ENCODE measurements around the gene PRKN. TPM values are rescaled to one million over a fixed set of nuclear protein-coding genes. Genes with fewer than 3 reads are reported as not detected.

The PRKN gene
- total and polyA plus RNA-seq, 2 experiments from 2014 or later = 0.10 to 0.84 TPM

DNA sequence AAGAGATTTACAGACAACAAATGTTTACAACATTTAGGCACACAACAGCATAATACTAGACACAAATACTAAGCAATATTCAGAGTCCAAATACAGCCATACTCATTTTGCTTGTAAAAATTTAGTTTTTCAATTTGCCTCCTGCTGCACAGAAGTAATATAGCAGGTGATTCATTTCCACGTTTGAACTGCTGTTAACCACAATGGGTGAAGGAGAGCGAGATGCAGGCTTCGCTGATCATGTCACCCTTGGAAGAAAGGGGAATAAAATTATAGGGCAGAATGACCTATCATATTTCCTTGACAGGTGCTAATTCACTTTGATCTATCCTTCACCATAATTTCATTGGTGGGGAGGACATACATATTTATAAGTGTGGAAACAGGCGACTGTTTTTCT lies 809.9 kb downstream of the PRKN start:
- DNase-seq (ENCODE audit: low spot score) (no peak), ATAC-seq (no peak)
- Mint-ChIP-seq H3K27me3 (ENCODE audit: insufficient read depth, low read depth, poor library complexity) (no peaks in the 10 kb centered on the region), H3K36me3 (ENCODE audit: low read depth) (no peaks in the 10 kb centered on the region), H3K4me3 (no peak overlapping the region), H3K4me1 (no peaks in the 10 kb centered on the region), H3K27ac (no peak overlapping the region), H3K9me3 (no peaks in the 10 kb centered on the region)
- Histone ChIP-seq H3K27me3 (ENCODE audit: insufficient read depth) (no peaks in the 10 kb centered on the region), H3K79me2 (replicated peaks; ENCODE audit: insufficient read depth) (no peaks in the 10 kb centered on the region), H3K4me2 (no peak overlapping the region), H3K4me1 (ENCODE audit: insufficient read depth) (peaks cover 4% of the 10 kb centered on the region; the same call in 1 of the 2 replicates), H3K4me3 (no peak overlapping the region), H3K9me2 (ENCODE audit: insufficient read depth) (0 out of 2 replicates have a peak, but pooled peaks cover 2% of the 10 kb centered on the region), H4K20me1 (replicated peaks; ENCODE audit: insufficient read depth) (no peaks in the 10 kb centered on the region), H2AFZ (no peak overlapping the region), H3K36me3 (ENCODE audit: insufficient read depth) (no peaks in the 10 kb centered on the region), H3F3A (replicated peaks; ENCODE audit: low read depth) (no peaks in the 10 kb centered on the region), H3K27ac (ENCODE audit: low read depth) (no peak overlapping the region)
- TF ChIP-seq EZH2 (IDR thresholded peaks at IDR 0.05; ENCODE audit: low read depth, unreplicated experiment) = no peak
- TF ChIP-seq, protein P1, sequence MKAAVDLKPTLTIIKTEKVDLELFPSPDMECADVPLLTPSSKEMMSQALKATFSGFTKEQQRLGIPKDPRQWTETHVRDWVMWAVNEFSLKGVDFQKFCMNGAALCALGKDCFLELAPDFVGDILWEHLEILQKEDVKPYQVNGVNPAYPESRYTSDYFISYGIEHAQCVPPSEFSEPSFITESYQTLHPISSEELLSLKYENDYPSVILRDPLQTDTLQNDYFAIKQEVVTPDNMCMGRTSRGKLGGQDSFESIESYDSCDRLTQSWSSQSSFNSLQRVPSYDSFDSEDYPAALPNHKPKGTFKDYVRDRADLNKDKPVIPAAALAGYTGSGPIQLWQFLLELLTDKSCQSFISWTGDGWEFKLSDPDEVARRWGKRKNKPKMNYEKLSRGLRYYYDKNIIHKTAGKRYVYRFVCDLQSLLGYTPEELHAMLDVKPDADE (IDR thresholded peaks at IDR 0.05) = no peak
- TF ChIP-seq, protein P2, sequence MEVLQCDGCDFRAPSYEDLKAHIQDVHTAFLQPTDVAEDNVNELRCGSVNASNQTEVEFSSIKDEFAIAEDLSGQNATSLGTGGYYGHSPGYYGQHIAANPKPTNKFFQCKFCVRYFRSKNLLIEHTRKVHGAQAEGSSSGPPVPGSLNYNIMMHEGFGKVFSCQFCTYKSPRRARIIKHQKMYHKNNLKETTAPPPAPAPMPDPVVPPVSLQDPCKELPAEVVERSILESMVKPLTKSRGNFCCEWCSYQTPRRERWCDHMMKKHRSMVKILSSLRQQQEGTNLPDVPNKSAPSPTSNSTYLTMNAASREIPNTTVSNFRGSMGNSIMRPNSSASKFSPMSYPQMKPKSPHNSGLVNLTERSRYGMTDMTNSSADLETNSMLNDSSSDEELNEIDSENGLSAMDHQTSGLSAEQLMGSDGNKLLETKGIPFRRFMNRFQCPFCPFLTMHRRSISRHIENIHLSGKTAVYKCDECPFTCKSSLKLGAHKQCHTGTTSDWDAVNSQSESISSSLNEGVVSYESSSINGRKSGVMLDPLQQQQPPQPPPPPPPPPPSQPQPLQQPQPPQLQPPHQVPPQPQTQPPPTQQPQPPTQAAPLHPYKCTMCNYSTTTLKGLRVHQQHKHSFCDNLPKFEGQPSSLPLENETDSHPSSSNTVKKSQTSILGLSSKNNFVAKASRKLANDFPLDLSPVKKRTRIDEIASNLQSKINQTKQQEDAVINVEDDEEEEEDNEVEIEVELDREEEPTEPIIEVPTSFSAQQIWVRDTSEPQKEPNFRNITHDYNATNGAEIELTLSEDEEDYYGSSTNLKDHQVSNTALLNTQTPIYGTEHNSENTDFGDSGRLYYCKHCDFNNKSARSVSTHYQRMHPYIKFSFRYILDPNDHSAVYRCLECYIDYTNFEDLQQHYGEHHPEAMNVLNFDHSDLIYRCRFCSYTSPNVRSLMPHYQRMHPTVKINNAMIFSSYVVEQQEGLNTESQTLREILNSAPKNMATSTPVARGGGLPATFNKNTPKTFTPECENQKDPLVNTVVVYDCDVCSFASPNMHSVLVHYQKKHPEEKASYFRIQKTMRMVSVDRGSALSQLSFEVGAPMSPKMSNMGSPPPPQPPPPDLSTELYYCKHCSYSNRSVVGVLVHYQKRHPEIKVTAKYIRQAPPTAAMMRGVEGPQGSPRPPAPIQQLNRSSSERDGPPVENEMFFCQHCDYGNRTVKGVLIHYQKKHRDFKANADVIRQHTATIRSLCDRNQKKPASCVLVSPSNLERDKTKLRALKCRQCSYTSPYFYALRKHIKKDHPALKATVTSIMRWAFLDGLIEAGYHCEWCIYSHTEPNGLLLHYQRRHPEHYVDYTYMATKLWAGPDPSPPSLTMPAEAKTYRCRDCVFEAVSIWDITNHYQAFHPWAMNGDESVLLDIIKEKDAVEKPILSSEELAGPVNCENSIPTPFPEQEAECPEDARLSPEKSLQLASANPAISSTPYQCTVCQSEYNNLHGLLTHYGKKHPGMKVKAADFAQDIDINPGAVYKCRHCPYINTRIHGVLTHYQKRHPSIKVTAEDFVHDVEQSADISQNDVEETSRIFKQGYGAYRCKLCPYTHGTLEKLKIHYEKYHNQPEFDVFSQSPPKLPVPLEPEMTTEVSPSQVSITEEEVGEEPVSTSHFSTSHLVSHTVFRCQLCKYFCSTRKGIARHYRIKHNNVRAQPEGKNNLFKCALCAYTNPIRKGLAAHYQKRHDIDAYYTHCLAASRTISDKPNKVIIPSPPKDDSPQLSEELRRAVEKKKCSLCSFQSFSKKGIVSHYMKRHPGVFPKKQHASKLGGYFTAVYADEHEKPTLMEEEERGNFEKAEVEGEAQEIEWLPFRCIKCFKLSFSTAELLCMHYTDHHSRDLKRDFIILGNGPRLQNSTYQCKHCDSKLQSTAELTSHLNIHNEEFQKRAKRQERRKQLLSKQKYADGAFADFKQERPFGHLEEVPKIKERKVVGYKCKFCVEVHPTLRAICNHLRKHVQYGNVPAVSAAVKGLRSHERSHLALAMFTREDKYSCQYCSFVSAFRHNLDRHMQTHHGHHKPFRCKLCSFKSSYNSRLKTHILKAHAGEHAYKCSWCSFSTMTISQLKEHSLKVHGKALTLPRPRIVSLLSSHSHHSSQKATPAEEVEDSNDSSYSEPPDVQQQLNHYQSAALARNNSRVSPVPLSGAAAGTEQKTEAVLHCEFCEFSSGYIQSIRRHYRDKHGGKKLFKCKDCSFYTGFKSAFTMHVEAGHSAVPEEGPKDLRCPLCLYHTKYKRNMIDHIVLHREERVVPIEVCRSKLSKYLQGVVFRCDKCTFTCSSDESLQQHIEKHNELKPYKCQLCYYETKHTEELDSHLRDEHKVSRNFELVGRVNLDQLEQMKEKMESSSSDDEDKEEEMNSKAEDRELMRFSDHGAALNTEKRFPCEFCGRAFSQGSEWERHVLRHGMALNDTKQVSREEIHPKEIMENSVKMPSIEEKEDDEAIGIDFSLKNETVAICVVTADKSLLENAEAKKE (CRISPR knock-in tag; IDR thresholded peaks at IDR 0.05) = no peak
- TF ChIP-seq ZNF114 (CRISPR knock-in tag; IDR thresholded peaks at IDR 0.05) = no peak
- TF ChIP-seq, protein P3, sequence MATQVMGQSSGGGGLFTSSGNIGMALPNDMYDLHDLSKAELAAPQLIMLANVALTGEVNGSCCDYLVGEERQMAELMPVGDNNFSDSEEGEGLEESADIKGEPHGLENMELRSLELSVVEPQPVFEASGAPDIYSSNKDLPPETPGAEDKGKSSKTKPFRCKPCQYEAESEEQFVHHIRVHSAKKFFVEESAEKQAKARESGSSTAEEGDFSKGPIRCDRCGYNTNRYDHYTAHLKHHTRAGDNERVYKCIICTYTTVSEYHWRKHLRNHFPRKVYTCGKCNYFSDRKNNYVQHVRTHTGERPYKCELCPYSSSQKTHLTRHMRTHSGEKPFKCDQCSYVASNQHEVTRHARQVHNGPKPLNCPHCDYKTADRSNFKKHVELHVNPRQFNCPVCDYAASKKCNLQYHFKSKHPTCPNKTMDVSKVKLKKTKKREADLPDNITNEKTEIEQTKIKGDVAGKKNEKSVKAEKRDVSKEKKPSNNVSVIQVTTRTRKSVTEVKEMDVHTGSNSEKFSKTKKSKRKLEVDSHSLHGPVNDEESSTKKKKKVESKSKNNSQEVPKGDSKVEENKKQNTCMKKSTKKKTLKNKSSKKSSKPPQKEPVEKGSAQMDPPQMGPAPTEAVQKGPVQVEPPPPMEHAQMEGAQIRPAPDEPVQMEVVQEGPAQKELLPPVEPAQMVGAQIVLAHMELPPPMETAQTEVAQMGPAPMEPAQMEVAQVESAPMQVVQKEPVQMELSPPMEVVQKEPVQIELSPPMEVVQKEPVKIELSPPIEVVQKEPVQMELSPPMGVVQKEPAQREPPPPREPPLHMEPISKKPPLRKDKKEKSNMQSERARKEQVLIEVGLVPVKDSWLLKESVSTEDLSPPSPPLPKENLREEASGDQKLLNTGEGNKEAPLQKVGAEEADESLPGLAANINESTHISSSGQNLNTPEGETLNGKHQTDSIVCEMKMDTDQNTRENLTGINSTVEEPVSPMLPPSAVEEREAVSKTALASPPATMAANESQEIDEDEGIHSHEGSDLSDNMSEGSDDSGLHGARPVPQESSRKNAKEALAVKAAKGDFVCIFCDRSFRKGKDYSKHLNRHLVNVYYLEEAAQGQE (IDR thresholded peaks at IDR 0.05; ENCODE audit: unreplicated experiment) = no peak
- TF ChIP-seq EZH2phosphoT487 (IDR thresholded peaks at IDR 0.05; ENCODE audit: unreplicated experiment) = no peak
- no peak for TF ChIP-seq NANOG (IDR thresholded peaks at IDR 0.05; ENCODE audit: borderline replicate concordance)
- no peak for TF ChIP-seq POLR2AphosphoS5 (IDR thresholded peaks at IDR 0.05; ENCODE audit: low read depth)

Measured in GM23338 (cell line).